Panc1 (cell line): ENCODE measurements around the gene DST. TPM values are rescaled to one million over a fixed set of nuclear protein-coding genes. Genes with fewer than 3 reads are reported as not detected.

Experiments
- ATAC-seq: fragments of 200-7000 bp; cut with Tn5 transposase; 2 replicates; pipeline ENCODE4 v1.9.1; 2020; ENCODE audit warnings: mild to moderate bottlenecking, moderate library complexity
- BruUV-seq: library from RNA; stranded (reverse); fragments of 400-500 nt; replicated peaks from 2 replicates; lab custom pipeline; 2021; lab: Mats Ljungman, UMichigan
- CTCF ChIA-PET: fragments of 300-600 bp; sonication (Branson Sonifier 250); formaldehyde crosslinking; loops from one replicate; lab custom pipeline; 2022; ENCODE audit warnings: antibody characterized with exemption; lab: Charles Lee
- POLR2A ChIA-PET: fragments of 300-600 bp; sonication (Branson Sonifier 250); formaldehyde crosslinking; loops from one replicate; lab custom pipeline; 2022; ENCODE audit warnings: antibody characterized with exemption; lab: Charles Lee
- DNase-seq: peaks from one replicate; pipeline ENCODE4 v3.0.0-alpha.2; 2010; ENCODE audit warnings: low read depth, low spot score
- H3K27ac ChIP-seq: 2 replicates; pipeline ENCODE4 v1.5.1; 2011; ENCODE audit warnings: mild to moderate bottlenecking, low read length, inconsistent platforms
- H3K27me3 ChIP-seq: fragments of 200-500 bp; sonication (Bioruptor generic); 2 replicates; pipeline ENCODE4 v1.6.0; 2014; ENCODE audit warnings: low read length, inconsistent platforms; ENCODE audit not compliant: control insufficient read depth, insufficient read depth
- H3K36me3 ChIP-seq: fragments of 200-500 bp; sonication (Bioruptor generic); 2 replicates; pipeline ENCODE4 v1.5.1; 2014; ENCODE audit warnings: inconsistent platforms, mild to moderate bottlenecking, low read length, moderate library complexity; ENCODE audit not compliant: control insufficient read depth, insufficient read depth
- H3K4me1 ChIP-seq: 2 replicates; pipeline ENCODE4 v1.5.1; 2011; ENCODE audit warnings: inconsistent platforms, mild to moderate bottlenecking, low read length, moderate library complexity; ENCODE audit not compliant: control insufficient read depth, insufficient read depth
- H3K4me3 ChIP-seq, 2 experiments: 2 replicates each; pipeline ENCODE4 v1.5.1; 2011 to 2012; ENCODE audit warnings: low read depth in 2 of 2, low read length in 2 of 2, mild to moderate bottlenecking in 2 of 2, inconsistent platforms in 1 of 2, moderate library complexity in 1 of 2
- H3K9me3 ChIP-seq: fragments of 200-500 bp; sonication (Bioruptor generic); 2 replicates; pipeline ENCODE4 v1.5.1; 2014; ENCODE audit warnings: low read depth, mild to moderate bottlenecking, inconsistent platforms, low read length, moderate library complexity; ENCODE audit not compliant: control insufficient read depth, insufficient read depth
- POLR2AphosphoS5 ChIP-seq: IDR thresholded peaks from 2 replicates; pipeline ENCODE4 v1.6.1; 2012; ENCODE audit warnings: mild to moderate bottlenecking, low read depth, low read length, moderate library complexity
- SIN3A ChIP-seq: IDR thresholded peaks from 2 replicates; pipeline ENCODE4 v1.6.1; 2012; ENCODE audit warnings: low read depth, mild to moderate bottlenecking, low read length, moderate library complexity, borderline replicate concordance; ENCODE audit not compliant: insufficient read depth
- TCF7L2 ChIP-seq: IDR thresholded peaks from 2 replicates; pipeline ENCODE4 v1.6.1; 2011; ENCODE audit warnings: mild to moderate bottlenecking, low read depth, low read length, inconsistent platforms
- in situ Hi-C: cut with HindIII; loops from 2 replicates; pipeline ENCODE4 v1.10.0; 2016; ENCODE audit warnings: low sequenced_read_pairs, low pct_unique_long_range_greater_than_20kb
- intact Hi-C: fragments of 100-400 bp; cut with micrococcal nuclease; formaldehyde crosslinking; loops from one replicate; pipeline ENCODE4 v1.10.0; 2022; ENCODE audit not compliant: unreplicated experiment
- total RNA-seq: library from RNA; stranded (reverse); gene quantifications from one replicate; pipeline ENCODE4 v1.2.1, GENCODE V29; 2021; ENCODE audit not compliant: unreplicated experiment
- TF ChIP-seq, protein P1 (sequence below): fragments of 450-650 bp; IDR thresholded peaks from 2 replicates; pipeline ENCODE4 v1.5.1; 2017; ENCODE audit warnings: mild to moderate bottlenecking
- TF ChIP-seq, protein P2 (sequence below), 2 experiments: IDR thresholded peaks; 2 replicates each; pipeline ENCODE4 v1.6.1; 2011 to 2012; ENCODE audit warnings: low read depth in 2 of 2, control low read depth in 1 of 2, low read length in 1 of 2, mild to moderate bottlenecking in 1 of 2, moderate library complexity in 1 of 2; ENCODE audit not compliant: insufficient read depth in 1 of 2

The DST gene
- total RNA-seq, 1 experiment from 2014 or later, result 230 TPM

DNA sequence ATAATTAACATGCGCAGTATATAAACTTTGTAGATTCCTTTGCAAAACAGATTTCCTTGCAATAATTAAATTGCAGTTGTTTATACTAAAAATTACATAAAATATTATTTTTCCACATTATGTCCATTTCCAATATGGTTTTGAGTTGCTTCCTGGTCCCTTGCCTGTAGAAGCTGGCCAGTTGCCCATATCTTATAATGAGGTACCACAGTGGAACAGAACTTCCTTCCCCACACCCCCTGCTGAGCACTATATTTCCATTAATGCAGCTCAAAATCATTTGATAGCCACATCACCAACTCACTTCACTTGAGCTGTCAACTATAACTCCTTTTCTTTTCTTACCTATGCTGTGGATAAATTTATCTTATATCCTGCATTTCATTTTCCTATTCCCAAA lies 194.6 kb downstream of the DST start:
- Histone ChIP-seq H3K9me3 (no peaks in the 10 kb centered on the region), H3K4me3 (no peak overlapping the region), H3K27ac (no peak overlapping the region), H3K27me3 (no peaks in the 10 kb centered on the region), H3K36me3 (no peaks in the 10 kb centered on the region), H3K4me1 (no peaks in the 10 kb centered on the region)
- ATAC-seq, result no peak
- in situ Hi-C loops (no loop called here), intact Hi-C loops (loop anchor here (5.0 kb wide), 1 partner anchor 91 kb away; no protein-coding TSS in a partner anchor)
- TF ChIP-seq SIN3A (no peak), POLR2AphosphoS5 (no peak), TCF7L2 (no peak)
- TF ChIP-seq, protein P1, sequence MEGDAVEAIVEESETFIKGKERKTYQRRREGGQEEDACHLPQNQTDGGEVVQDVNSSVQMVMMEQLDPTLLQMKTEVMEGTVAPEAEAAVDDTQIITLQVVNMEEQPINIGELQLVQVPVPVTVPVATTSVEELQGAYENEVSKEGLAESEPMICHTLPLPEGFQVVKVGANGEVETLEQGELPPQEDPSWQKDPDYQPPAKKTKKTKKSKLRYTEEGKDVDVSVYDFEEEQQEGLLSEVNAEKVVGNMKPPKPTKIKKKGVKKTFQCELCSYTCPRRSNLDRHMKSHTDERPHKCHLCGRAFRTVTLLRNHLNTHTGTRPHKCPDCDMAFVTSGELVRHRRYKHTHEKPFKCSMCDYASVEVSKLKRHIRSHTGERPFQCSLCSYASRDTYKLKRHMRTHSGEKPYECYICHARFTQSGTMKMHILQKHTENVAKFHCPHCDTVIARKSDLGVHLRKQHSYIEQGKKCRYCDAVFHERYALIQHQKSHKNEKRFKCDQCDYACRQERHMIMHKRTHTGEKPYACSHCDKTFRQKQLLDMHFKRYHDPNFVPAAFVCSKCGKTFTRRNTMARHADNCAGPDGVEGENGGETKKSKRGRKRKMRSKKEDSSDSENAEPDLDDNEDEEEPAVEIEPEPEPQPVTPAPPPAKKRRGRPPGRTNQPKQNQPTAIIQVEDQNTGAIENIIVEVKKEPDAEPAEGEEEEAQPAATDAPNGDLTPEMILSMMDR, result no peak
- ChIA-PET POLR2A (no interaction called here), CTCF (no interaction called here)
- no peak for DNase-seq
- no TSS peak for BruUV-seq

DNA sequence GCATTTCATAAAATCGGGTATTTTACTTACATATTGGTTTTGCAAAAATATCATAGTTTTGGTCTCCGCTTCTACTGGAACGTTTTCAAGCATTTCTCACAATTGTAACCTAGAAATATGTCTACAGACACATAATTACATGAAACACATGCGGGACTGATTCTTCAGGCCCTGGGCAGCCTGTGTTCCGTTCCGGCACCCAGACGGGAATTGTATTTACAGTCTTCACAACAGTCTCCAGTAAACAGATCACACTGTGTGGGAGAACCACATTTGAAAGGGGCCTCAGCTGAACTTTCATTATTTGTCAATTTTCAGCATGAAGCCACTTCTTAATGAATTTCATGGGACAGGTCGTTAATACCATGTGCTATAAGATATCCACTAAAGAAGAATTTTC lies 196.9 kb downstream of the DST start:
- Histone ChIP-seq H3K36me3 (no peaks in the 10 kb centered on the region), H3K9me3 (no peaks in the 10 kb centered on the region), H3K4me1 (no peaks in the 10 kb centered on the region), H3K27ac (no peak overlapping the region), H3K27me3 (no peaks in the 10 kb centered on the region), H3K4me3 (no peak overlapping the region)
- DNase-seq, result no peak
- no peak for ATAC-seq
- BruUV-seq, result no TSS peak
- POLR2A ChIA-PET, result interaction anchor here (0.5 to 0.6 kb wide), 2 partner anchors 11 to 398 kb away, joined by 3 to 14 read pairs; no protein-coding TSS in a partner anchor
- in situ Hi-C loops (no loop called here), intact Hi-C loops (loop anchor here (5.0 kb wide), 1 partner anchor 89 kb away; no protein-coding TSS in a partner anchor)
- TF ChIP-seq, protein P1, result no peak
- TF ChIP-seq TCF7L2, result no peak
- TF ChIP-seq SIN3A, result no peak
- TF ChIP-seq POLR2AphosphoS5, result no peak
- TF ChIP-seq, protein P2, sequence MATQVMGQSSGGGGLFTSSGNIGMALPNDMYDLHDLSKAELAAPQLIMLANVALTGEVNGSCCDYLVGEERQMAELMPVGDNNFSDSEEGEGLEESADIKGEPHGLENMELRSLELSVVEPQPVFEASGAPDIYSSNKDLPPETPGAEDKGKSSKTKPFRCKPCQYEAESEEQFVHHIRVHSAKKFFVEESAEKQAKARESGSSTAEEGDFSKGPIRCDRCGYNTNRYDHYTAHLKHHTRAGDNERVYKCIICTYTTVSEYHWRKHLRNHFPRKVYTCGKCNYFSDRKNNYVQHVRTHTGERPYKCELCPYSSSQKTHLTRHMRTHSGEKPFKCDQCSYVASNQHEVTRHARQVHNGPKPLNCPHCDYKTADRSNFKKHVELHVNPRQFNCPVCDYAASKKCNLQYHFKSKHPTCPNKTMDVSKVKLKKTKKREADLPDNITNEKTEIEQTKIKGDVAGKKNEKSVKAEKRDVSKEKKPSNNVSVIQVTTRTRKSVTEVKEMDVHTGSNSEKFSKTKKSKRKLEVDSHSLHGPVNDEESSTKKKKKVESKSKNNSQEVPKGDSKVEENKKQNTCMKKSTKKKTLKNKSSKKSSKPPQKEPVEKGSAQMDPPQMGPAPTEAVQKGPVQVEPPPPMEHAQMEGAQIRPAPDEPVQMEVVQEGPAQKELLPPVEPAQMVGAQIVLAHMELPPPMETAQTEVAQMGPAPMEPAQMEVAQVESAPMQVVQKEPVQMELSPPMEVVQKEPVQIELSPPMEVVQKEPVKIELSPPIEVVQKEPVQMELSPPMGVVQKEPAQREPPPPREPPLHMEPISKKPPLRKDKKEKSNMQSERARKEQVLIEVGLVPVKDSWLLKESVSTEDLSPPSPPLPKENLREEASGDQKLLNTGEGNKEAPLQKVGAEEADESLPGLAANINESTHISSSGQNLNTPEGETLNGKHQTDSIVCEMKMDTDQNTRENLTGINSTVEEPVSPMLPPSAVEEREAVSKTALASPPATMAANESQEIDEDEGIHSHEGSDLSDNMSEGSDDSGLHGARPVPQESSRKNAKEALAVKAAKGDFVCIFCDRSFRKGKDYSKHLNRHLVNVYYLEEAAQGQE (IDR thresholded peaks at IDR 0.05; ENCODE audit: insufficient read depth in 1 of 2, low read depth in 2 of 2, low read length in 1 of 2), result no peak
- CTCF ChIA-PET, result no interaction called here
